HEK293T (cell line): ENCODE results near the gene POFUT2.

ENCODE experiments used
- FOXA1 ChIP-seq: fragments of 450-650 bp; IDR thresholded peaks from 2 replicates; pipeline ENCODE4 v1.6.1; 2016; ENCODE audit warnings: mild to moderate bottlenecking
- FOXK2 ChIP-seq: fragments of 450-650 bp; IDR thresholded peaks from 2 replicates; pipeline ENCODE4 v1.6.1; 2016; ENCODE audit warnings: mild to moderate bottlenecking
- TF ChIP-seq, protein P1 (sequence below): fragments of 450-650 bp; IDR thresholded peaks from 2 replicates; pipeline ENCODE4 v1.6.1; 2016

DNA sequence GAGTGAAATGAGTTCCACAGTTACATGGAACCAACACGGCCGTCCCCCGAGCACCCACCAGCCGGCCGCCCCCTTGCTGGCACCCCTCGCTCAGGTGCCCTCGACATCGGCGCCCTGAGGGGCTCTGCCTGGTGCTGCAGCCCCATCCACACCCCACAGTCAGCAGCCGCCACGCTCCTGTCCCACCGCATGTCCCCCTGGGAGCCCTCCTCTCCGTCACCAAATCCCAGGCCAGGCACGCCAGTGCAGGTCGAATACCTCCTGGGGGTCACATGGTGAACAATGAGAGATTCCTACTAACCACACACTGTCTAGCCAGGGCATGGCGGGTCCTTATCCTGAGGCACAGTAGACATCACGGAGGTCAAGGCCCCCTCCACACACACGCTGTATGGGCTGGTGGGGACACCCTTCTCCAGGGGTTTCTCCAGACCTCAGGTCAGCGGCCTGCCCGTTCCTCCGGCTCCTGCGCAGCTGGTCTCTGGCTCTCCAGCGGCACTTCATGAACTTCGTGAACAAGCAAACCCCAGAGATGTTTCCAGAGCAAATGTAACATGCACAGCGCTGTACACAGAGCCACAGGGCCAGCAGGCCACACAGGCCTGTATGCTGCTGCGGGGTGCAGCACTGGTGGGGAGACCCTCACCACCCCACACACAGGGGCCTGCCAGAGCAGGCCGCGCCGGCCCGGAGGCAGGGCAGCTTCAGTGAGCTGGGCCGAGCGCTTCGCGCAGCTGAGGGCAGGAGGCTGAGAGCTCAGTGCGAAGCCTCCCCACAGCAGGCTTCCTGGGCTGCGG is 21.8 kb downstream of the POFUT2 start:
- no peak for TF ChIP-seq FOXK2
- no peak for TF ChIP-seq FOXA1
- TF ChIP-seq, protein P1, sequence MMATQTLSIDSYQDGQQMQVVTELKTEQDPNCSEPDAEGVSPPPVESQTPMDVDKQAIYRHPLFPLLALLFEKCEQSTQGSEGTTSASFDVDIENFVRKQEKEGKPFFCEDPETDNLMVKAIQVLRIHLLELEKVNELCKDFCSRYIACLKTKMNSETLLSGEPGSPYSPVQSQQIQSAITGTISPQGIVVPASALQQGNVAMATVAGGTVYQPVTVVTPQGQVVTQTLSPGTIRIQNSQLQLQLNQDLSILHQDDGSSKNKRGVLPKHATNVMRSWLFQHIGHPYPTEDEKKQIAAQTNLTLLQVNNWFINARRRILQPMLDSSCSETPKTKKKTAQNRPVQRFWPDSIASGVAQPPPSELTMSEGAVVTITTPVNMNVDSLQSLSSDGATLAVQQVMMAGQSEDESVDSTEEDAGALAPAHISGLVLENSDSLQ, result no peak
